HPDE6-E6E7 (cell line): Measurements from ENCODE around the gene ARL6IP1.
"Not testable (repeated sequence)": the region's sequence is repeated elsewhere in the genome, so short reads cannot be mapped to it uniquely, and the experiment has no call there.

Experiments used
- DNase-seq: peaks from one replicate; pipeline ENCODE4 v3.0.0; 2011; ENCODE audit warnings: missing footprints; ENCODE audit errors: extremely low spot score

The ARL6IP1 gene

GRCh38 chr16:18799500-18799899 lies 1.8 kb downstream of the ARL6IP1 start:
- no peak for DNase-seq

GRCh38 chr16:18797746-18798145 lies 3.6 kb downstream of the ARL6IP1 start:
- no peak for DNase-seq

- DNase-seq: no peak
These were observed 5.0 kb downstream of the ARL6IP1 start for GRCh38 chr16:18796377-18796776.

- no peak for DNase-seq
These were observed 8.4 kb downstream of the ARL6IP1 start for GRCh38 chr16:18792836-18793433.

GRCh38 chr16:18789850-18790706 lies 11.3 kb downstream of the ARL6IP1 start, which contains the start of gene RPS15A:
Gene RPS15A (minus strand): TSS chr16:18790334. CDS start chr16:18789113, 1,221 bp downstream.
- DNase-seq: peak; percentile 97

GRCh38 chr16:18789515-18789849 lies 11.9 kb downstream of the ARL6IP1 start:
- no peak for DNase-seq

GRCh38 chr16:18788828-18789514 lies 12.4 kb downstream of the ARL6IP1 start:
- DNase-seq: no peak

- DNase-seq: no peak
These were observed 16.3 kb downstream of the ARL6IP1 start for GRCh38 chr16:18784917-18785623.

- no peak for DNase-seq
These were observed 17.7 kb downstream of the ARL6IP1 start for GRCh38 chr16:18783430-18784341.

GRCh38 chr16:18782697-18783429 lies 18.5 kb downstream of the ARL6IP1 start:
- DNase-seq: no peak

GRCh38 chr16:18781232-18781631 lies 20.1 kb downstream of the ARL6IP1 start:
- DNase-seq: not testable (repeated sequence)

- not testable (repeated sequence) for DNase-seq
These were observed 20.8 kb downstream of the ARL6IP1 start for GRCh38 chr16:18780460-18781026.

- not testable (repeated sequence) for DNase-seq
These were observed 23.7 kb downstream of the ARL6IP1 start for GRCh38 chr16:18777664-18778063.

GRCh38 chr16:18776334-18776733 lies 25.0 kb downstream of the ARL6IP1 start:
- DNase-seq: not testable (repeated sequence)

- DNase-seq: not testable (repeated sequence)
These were observed 26.7 kb downstream of the ARL6IP1 start for GRCh38 chr16:18774651-18775050.

GRCh38 chr16:18772171-18772570 lies 29.2 kb downstream of the ARL6IP1 start:
- not testable (repeated sequence) for DNase-seq

- DNase-seq: not testable (repeated sequence)
These were observed 30.9 kb downstream of the ARL6IP1 start for GRCh38 chr16:18770336-18770962.

- not testable (repeated sequence) for DNase-seq
These were observed 34.1 kb downstream of the ARL6IP1 start for GRCh38 chr16:18767217-18767616.

GRCh38 chr16:18762713-18763112 lies 38.6 kb downstream of the ARL6IP1 start:
- DNase-seq: not testable (repeated sequence)
